ENCODE data around the gene DPP10. TPM values are rescaled to one million over a fixed set of nuclear protein-coding genes. Genes with fewer than 3 reads are reported as not detected.

Gene DPP10
- total and polyA plus RNA-seq, 3 experiments from 2014 or later: not detected

GRCh38 chr2:114784890-114785583 lies 342.6 kb downstream of the DPP10 start:
- POLR2A ChIA-PET: no interaction called here
- DNase-seq: no peak
- Mint-ChIP-seq H3K27me3 (no peaks in the 10 kb centered on the region), H3K27ac (no peak overlapping the region), H3K36me3 (no peaks in the 10 kb centered on the region), H3K9me3 (peaks cover 0 to 9% (median 4%) of the 10 kb centered on the region in 5 donors), H3K4me3 (no peak overlapping the region), H3K4me1 (no peaks in the 10 kb centered on the region)
- no peaks in the 10 kb centered on the region for H3K27me3 ChIP-seq (ENCODE audit: insufficient read depth, low read length, poor library complexity, severe bottlenecking)
- no peaks in the 10 kb centered on the region for H3K36me3 ChIP-seq (ENCODE audit: insufficient read depth, low read length)
- CTCF ChIA-PET: no interaction called here
- no peak overlapping the region for H3K27ac ChIP-seq (ENCODE audit: low read depth, low read length)
- H3K4me3 ChIP-seq (ENCODE audit: low read length): no peak overlapping the region
- H3K9me3 ChIP-seq (ENCODE audit: low read length): no peaks in the 10 kb centered on the region
- no peaks in the 10 kb centered on the region for H3K4me1 ChIP-seq (ENCODE audit: insufficient read depth, low read length)

- no peak overlapping the region for H3K4me3 ChIP-seq (ENCODE audit: low read length)
- no peak overlapping the region for H3K27ac Mint-ChIP-seq
- H3K9me3 Mint-ChIP-seq: peaks cover 0 to 13% (median 4%) of the 10 kb centered on the region in 5 donors
- H3K27me3 ChIP-seq (ENCODE audit: insufficient read depth, low read length, poor library complexity, severe bottlenecking): no peaks in the 10 kb centered on the region
- H3K36me3 ChIP-seq (ENCODE audit: insufficient read depth, low read length): no peaks in the 10 kb centered on the region
- no peak overlapping the region for H3K27ac ChIP-seq (ENCODE audit: low read depth, low read length)
- CTCF ChIA-PET: no interaction called here
- H3K27me3 Mint-ChIP-seq: no peaks in the 10 kb centered on the region
- no peaks in the 10 kb centered on the region for H3K4me1 Mint-ChIP-seq
- no peak for DNase-seq
- H3K4me1 ChIP-seq (ENCODE audit: insufficient read depth, low read length): no peaks in the 10 kb centered on the region
- no peaks in the 10 kb centered on the region for H3K36me3 Mint-ChIP-seq
- no peak overlapping the region for H3K4me3 Mint-ChIP-seq
- no peaks in the 10 kb centered on the region for H3K9me3 ChIP-seq (ENCODE audit: low read length)
- POLR2A ChIA-PET: no interaction called here
These were observed 344.5 kb downstream of the DPP10 start for GRCh38 chr2:114786901-114787300.

DNA sequence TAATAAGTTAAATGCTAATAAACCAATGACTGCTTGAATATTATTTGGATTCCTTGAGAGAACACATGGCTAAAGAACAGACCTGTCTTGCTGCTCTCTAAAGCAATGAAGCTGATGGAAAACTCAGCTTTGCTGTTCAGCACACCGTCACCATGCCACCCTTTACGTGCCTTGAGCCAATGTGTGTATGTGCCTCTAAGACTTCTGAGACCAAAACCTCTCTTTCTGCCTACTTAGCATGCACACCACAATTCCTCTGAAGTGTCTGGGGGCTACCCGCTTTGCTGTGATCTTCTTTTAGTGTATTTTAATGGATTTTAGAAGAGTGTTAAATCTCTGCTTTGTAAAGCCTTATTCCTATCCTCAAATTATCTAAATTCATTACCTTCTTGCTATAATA lies 345.0 kb downstream of the DPP10 start:
- H3K4me3 Mint-ChIP-seq: no peak overlapping the region
- no peaks in the 10 kb centered on the region for H3K27me3 Mint-ChIP-seq
- Histone ChIP-seq H3K36me3 (ENCODE audit: insufficient read depth, low read length) (no peaks in the 10 kb centered on the region), H3K27ac (ENCODE audit: low read depth, low read length) (no peak overlapping the region), H3K4me3 (ENCODE audit: low read length) (no peak overlapping the region), H3K9me3 (ENCODE audit: low read length) (no peaks in the 10 kb centered on the region), H3K4me1 (ENCODE audit: insufficient read depth, low read length) (no peaks in the 10 kb centered on the region), H3K27me3 (ENCODE audit: insufficient read depth, low read length, poor library complexity, severe bottlenecking) (no peaks in the 10 kb centered on the region)
- ChIA-PET POLR2A (no interaction called here), CTCF (no interaction called here)
- H3K4me1 Mint-ChIP-seq: no peaks in the 10 kb centered on the region
- H3K36me3 Mint-ChIP-seq: no peaks in the 10 kb centered on the region
- H3K9me3 Mint-ChIP-seq: peaks cover 0 to 13% (median 4%) of the 10 kb centered on the region in 5 donors
- no peak for DNase-seq
- no peak overlapping the region for H3K27ac Mint-ChIP-seq

DNA sequence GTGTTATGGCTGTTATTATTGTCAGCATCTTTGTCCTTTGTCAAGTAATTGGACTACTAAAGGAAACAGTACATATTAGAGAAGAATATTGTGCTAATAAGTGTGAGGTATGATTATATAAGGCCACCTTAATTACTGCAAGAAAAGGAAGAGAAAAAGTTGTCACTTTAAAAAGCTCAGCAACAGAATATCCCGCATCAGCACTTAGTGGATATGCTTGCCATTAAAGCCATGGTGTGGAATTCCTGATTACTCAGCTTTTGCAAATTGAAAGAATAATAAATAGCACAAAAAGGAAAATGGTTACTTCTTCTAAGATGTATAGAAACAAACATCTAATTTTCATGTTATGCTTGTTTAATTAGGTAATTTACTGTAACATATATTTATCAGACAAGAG lies 347.5 kb downstream of the DPP10 start:
- Mint-ChIP-seq H3K9me3 (peaks cover 0 to 8% (median 4%) of the 10 kb centered on the region in 5 donors), H3K4me1 (no peaks in the 10 kb centered on the region), H3K27ac (no peak overlapping the region), H3K27me3 (no peaks in the 10 kb centered on the region), H3K4me3 (no peak overlapping the region), H3K36me3 (no peaks in the 10 kb centered on the region)
- no peak overlapping the region for H3K4me3 ChIP-seq (ENCODE audit: low read length)
- H3K4me1 ChIP-seq (ENCODE audit: insufficient read depth, low read length): no peaks in the 10 kb centered on the region
- DNase-seq: no peak
- H3K27me3 ChIP-seq (ENCODE audit: insufficient read depth, low read length, poor library complexity, severe bottlenecking): no peaks in the 10 kb centered on the region
- H3K36me3 ChIP-seq (ENCODE audit: insufficient read depth, low read length): no peaks in the 10 kb centered on the region
- H3K27ac ChIP-seq (ENCODE audit: low read depth, low read length): no peak overlapping the region
- no peaks in the 10 kb centered on the region for H3K9me3 ChIP-seq (ENCODE audit: low read length)
- CTCF ChIA-PET: no interaction called here
- POLR2A ChIA-PET: no interaction called here

GRCh38 chr2:114797540-114797939 lies 355.1 kb downstream of the DPP10 start:
- Mint-ChIP-seq H3K4me1 (no peaks in the 10 kb centered on the region), H3K27ac (no peak overlapping the region), H3K9me3 (peaks cover 2 to 23% (median 4%) of the 10 kb centered on the region in 5 donors), H3K4me3 (no peak overlapping the region), H3K36me3 (no peaks in the 10 kb centered on the region), H3K27me3 (no peaks in the 10 kb centered on the region)
- no peaks in the 10 kb centered on the region for H3K4me1 ChIP-seq (ENCODE audit: insufficient read depth, low read length)
- no peak for DNase-seq
- H3K9me3 ChIP-seq (ENCODE audit: low read length): no peaks in the 10 kb centered on the region
- H3K27ac ChIP-seq (ENCODE audit: low read depth, low read length): no peak overlapping the region
- H3K36me3 ChIP-seq (ENCODE audit: insufficient read depth, low read length): no peaks in the 10 kb centered on the region
- H3K4me3 ChIP-seq (ENCODE audit: low read length): no peak overlapping the region
- ChIA-PET CTCF (no interaction called here), POLR2A (no interaction called here)
- H3K27me3 ChIP-seq (ENCODE audit: insufficient read depth, low read length, poor library complexity, severe bottlenecking): no peaks in the 10 kb centered on the region

GRCh38 chr2:114797942-114798341 lies 355.5 kb downstream of the DPP10 start:
- CTCF ChIA-PET: no interaction called here
- POLR2A ChIA-PET: no interaction called here

DNA sequence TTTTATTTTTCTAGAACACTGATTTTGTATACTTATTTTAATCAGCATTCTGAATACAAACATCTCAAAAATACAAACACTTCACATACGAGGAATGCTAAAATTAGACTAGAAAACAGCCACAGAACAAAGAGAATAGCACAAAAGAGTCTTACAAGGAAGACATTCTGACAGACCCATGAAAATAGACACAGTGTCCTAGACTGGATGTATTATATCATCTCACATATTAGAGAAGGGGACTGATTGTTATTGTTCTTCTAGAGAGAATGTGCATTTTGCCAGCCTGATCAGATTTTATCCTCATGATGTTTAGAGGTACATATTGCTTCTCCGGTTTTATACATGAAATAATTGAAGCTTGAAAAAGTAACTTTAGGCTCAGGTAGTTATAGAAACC lies 357.9 kb downstream of the DPP10 start:
- no peak overlapping the region for H3K4me3 ChIP-seq (ENCODE audit: low read length)
- no peaks in the 10 kb centered on the region for H3K36me3 Mint-ChIP-seq
- no peaks in the 10 kb centered on the region for H3K36me3 ChIP-seq (ENCODE audit: insufficient read depth, low read length)
- no peak for DNase-seq
- H3K4me1 Mint-ChIP-seq: no peaks in the 10 kb centered on the region
- no peaks in the 10 kb centered on the region for H3K27me3 Mint-ChIP-seq
- H3K4me3 Mint-ChIP-seq: no peak overlapping the region
- H3K9me3 Mint-ChIP-seq: peaks cover 2 to 30% (median 4%) of the 10 kb centered on the region in 5 donors
- ChIA-PET CTCF (no interaction called here), POLR2A (no interaction called here)
- no peak overlapping the region for H3K27ac ChIP-seq (ENCODE audit: low read depth, low read length)
- no peak overlapping the region for H3K27ac Mint-ChIP-seq
- no peaks in the 10 kb centered on the region for H3K4me1 ChIP-seq (ENCODE audit: insufficient read depth, low read length)
- no peaks in the 10 kb centered on the region for H3K27me3 ChIP-seq (ENCODE audit: insufficient read depth, low read length, poor library complexity, severe bottlenecking)
- H3K9me3 ChIP-seq (ENCODE audit: low read length): no peaks in the 10 kb centered on the region

More at GRCh38 chr2:114797942-114798341, 355.5 kb downstream of the DPP10 start:
- Histone ChIP-seq H3K36me3 (ENCODE audit: insufficient read depth, low read length) (no peaks in the 10 kb centered on the region), H3K4me3 (ENCODE audit: low read length) (no peak overlapping the region), H3K27ac (ENCODE audit: low read depth, low read length) (no peak overlapping the region), H3K4me1 (ENCODE audit: insufficient read depth, low read length) (no peaks in the 10 kb centered on the region), H3K9me3 (ENCODE audit: low read length) (no peaks in the 10 kb centered on the region), H3K27me3 (ENCODE audit: insufficient read depth, low read length, poor library complexity, severe bottlenecking) (no peaks in the 10 kb centered on the region)
- H3K36me3 Mint-ChIP-seq: no peaks in the 10 kb centered on the region
- H3K27ac Mint-ChIP-seq: no peak overlapping the region
- no peak overlapping the region for H3K4me3 Mint-ChIP-seq
- no peaks in the 10 kb centered on the region for H3K27me3 Mint-ChIP-seq
- no peaks in the 10 kb centered on the region for H3K4me1 Mint-ChIP-seq
- DNase-seq: no peak
- H3K9me3 Mint-ChIP-seq: peaks cover 2 to 24% (median 4%) of the 10 kb centered on the region in 5 donors

DNA sequence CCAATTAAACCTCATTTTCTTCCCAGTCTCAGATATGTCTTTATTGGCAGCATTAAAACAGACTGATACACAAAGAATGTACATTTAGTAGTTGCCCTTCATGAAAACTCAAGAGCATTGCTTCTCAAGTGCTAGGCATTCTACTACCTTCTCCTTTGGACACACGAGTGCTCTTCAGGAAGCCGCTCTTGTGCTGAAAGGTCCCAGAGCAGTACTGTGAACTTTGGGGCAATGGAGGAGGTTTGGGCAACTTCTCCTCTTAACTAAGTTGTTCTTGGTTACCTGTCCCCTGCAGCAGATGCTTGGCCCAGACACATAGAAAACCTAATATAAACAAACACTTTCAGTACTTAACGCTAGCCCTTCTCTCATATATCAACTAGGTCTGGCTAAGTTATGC lies 362.8 kb downstream of the DPP10 start:
- Histone ChIP-seq H3K4me3 (ENCODE audit: low read length) (no peak overlapping the region), H3K4me1 (ENCODE audit: insufficient read depth, low read length) (no peaks in the 10 kb centered on the region), H3K9me3 (ENCODE audit: low read length) (no peaks in the 10 kb centered on the region), H3K27me3 (ENCODE audit: insufficient read depth, low read length, poor library complexity, severe bottlenecking) (no peaks in the 10 kb centered on the region), H3K36me3 (ENCODE audit: insufficient read depth, low read length) (no peaks in the 10 kb centered on the region), H3K27ac (ENCODE audit: low read depth, low read length) (no peak overlapping the region)
- ChIA-PET CTCF (no interaction called here), POLR2A (no interaction called here)
- H3K27ac Mint-ChIP-seq: no peak overlapping the region
- no peaks in the 10 kb centered on the region for H3K36me3 Mint-ChIP-seq
- no peaks in the 10 kb centered on the region for H3K27me3 Mint-ChIP-seq
- peaks cover 2 to 26% (median 4%) of the 10 kb centered on the region in 5 donors for H3K9me3 Mint-ChIP-seq
- no peak overlapping the region for H3K4me3 Mint-ChIP-seq
- H3K4me1 Mint-ChIP-seq: no peaks in the 10 kb centered on the region
- DNase-seq: no peak
